Vagina (tissue), 2 donors: ENCODE results near the gene GSTO1. TPM values are rescaled to one million over a fixed set of nuclear protein-coding genes. Genes with fewer than 3 reads are reported as not detected.

Experiments used
- DNase-seq, 2 donors: peaks; one replicate each; pipeline ENCODE4 v3.0.0-alpha.2; 2017; ENCODE audit errors: extremely low spot score in 2 of 2
- H3K27ac ChIP-seq: fragments of 200-600 bp; sonication (generic); one replicate; pipeline ENCODE4 v1.5.1; 2019
- H3K27me3 ChIP-seq: fragments of 200-600 bp; sonication (generic); one replicate; pipeline ENCODE4 v1.5.1; 2019
- H3K36me3 ChIP-seq, 2 donors: fragments of 200-600 bp; sonication (generic); one replicate each; pipeline ENCODE4 v1.5.1; 2017 to 2019
- H3K4me1 ChIP-seq: fragments of 200-600 bp; sonication (generic); one replicate; pipeline ENCODE4 v1.5.1; 2019
- H3K4me3 ChIP-seq, 2 donors: fragments of 200-600 bp; sonication (generic); 1 replicate in 1 of 2; 2 replicates in 1 of 2; pipeline ENCODE4 v1.5.1; 2016 to 2019
- H3K9me3 ChIP-seq: fragments of 200-600 bp; sonication (generic); one replicate; pipeline ENCODE4 v1.5.1; 2019
- POLR2A ChIP-seq, 2 donors: fragments of 450-650 bp; IDR thresholded peaks; one replicate each; pipeline ENCODE4 v1.6.1; 2017; ENCODE audit warnings: antibody characterized with exemption in 2 of 2, mild to moderate bottlenecking in 2 of 2, moderate library complexity in 2 of 2
- POLR2AphosphoS5 ChIP-seq, 2 donors: sonication (generic); formaldehyde crosslinking; IDR thresholded peaks; one replicate each; pipeline ENCODE4 v1.9.0; 2017; ENCODE audit warnings: antibody characterized with exemption in 2 of 2, mild to moderate bottlenecking in 2 of 2, low read depth in 1 of 2; ENCODE audit not compliant: insufficient read depth in 1 of 2
- intact Hi-C: fragments of 100-400 bp; cut with DNase I; formaldehyde crosslinking; loops from one replicate; pipeline ENCODE4 v1.15.1; 2023
- total RNA-seq: library from RNA; depleted of rRNA; stranded (reverse); fragments of >200 nt; gene quantifications from one replicate; pipeline ENCODE4 v1.2.3, GENCODE V29; 2016
- TF ChIP-seq, protein P1 (sequence below), 3 experiments: fragments of 450-650 bp in 2 of 3; fragments of 200-600 bp in 1 of 3; sonication (generic) in 1 of 3; IDR thresholded peaks; one replicate each; pipeline ENCODE4 v1.5.1; 2017 to 2019; ENCODE audit warnings: antibody characterized with exemption in 3 of 3, mild to moderate bottlenecking in 2 of 3, moderate library complexity in 2 of 3

Gene GSTO1
- total RNA-seq, 1 donor from 2014 or later: 69.5 TPM

DNA sequence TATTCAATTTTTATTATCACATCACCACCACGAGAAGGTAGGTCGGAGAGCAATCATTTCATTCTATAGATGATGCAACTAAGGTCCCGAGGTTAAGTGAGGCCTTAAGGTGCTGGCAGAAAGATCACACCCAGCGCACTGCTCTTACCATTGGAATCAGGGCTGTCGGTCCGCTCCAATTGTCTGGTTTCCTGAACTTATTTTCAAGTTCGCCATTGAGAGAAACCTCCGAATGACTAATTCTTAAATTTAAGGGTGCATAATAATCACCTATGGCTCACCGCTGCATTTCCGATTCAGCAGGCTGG is 13.7 kb downstream of the GSTO1 start:
- peak overlapping the region; percentile 72 to 86 for H3K4me3 ChIP-seq
- no peaks in the 10 kb centered on the region for H3K27me3 ChIP-seq
- intact Hi-C loops: no loop called here
- peaks cover 12% of the 10 kb centered on the region for H3K4me1 ChIP-seq
- no peak for TF ChIP-seq POLR2A (IDR thresholded peaks at IDR 0.05)
- TF ChIP-seq POLR2AphosphoS5 (IDR thresholded peaks at IDR 0.05; ENCODE audit: insufficient read depth in 1 of 2, low read depth in 1 of 2): no peak
- TF ChIP-seq, protein P1, sequence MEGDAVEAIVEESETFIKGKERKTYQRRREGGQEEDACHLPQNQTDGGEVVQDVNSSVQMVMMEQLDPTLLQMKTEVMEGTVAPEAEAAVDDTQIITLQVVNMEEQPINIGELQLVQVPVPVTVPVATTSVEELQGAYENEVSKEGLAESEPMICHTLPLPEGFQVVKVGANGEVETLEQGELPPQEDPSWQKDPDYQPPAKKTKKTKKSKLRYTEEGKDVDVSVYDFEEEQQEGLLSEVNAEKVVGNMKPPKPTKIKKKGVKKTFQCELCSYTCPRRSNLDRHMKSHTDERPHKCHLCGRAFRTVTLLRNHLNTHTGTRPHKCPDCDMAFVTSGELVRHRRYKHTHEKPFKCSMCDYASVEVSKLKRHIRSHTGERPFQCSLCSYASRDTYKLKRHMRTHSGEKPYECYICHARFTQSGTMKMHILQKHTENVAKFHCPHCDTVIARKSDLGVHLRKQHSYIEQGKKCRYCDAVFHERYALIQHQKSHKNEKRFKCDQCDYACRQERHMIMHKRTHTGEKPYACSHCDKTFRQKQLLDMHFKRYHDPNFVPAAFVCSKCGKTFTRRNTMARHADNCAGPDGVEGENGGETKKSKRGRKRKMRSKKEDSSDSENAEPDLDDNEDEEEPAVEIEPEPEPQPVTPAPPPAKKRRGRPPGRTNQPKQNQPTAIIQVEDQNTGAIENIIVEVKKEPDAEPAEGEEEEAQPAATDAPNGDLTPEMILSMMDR (IDR thresholded peaks at IDR 0.05): no peak
- no peaks in the 10 kb centered on the region for H3K9me3 ChIP-seq
- H3K27ac ChIP-seq: peak overlapping the region; percentile 75
- peaks cover 0 to 45% of the 10 kb centered on the region in 2 donors for H3K36me3 ChIP-seq
- DNase-seq: no peak

DNA sequence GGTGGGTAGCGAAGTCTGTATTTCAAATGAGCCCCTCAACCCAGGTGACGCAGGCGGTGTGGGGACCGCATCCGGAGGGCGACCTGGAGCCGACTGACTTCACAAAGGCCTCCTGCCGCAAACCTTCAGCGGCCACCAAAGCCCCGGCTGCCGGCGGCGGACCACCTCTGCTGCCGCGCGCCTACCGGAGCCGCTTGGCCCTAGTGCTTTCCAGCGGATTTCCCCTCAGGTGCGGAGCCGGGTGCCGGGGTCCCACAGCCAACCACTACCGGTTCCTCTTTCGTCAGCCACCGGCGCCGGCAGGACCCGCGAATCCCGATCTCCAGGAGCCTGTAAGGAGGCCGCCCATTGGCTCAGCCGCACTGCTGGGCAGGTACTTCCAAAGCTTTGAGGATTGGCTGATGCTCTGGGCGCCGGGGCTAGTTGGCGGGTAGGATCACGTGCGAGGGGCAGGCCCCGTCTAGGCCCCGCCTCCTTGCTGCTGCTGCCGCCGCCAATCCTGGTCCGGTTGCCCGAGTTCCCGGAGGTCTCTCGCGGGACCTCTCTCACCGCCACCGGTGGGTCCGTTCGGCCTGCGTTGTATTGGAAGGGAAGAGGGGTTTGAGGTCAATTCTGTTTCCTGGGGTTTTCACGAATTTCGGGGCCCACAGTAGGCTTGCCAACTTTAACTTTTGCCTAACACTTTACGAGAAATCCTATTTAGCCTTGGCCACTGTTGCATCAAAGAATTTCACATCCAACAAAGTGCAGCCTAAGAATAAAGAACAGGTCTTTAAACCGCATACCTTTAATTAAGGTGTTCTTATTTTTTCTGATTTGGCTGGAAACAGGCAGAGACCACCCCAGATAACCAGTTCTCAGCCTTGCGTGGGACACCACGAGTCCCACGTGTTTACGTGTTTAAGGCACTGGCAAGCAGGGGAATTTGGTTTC is 14.3 kb downstream of the GSTO1 start, which contains the start of gene GSTO2:
Gene GSTO2, plus strand, starts transcription at position 472 of the 933 bp plus-strand sequence. CDS start 5,732 bp downstream, outside the sequence.
- H3K4me3 ChIP-seq: peak within 1 kb of the TSS; percentile 72 to 86
- no peaks in the 10 kb centered on the region for H3K27me3 ChIP-seq
- H3K36me3 ChIP-seq: peaks cover 0 to 41% of the 10 kb centered on the region in 2 donors
- H3K4me1 ChIP-seq: peaks cover 12% of the 10 kb centered on the region
- peak; percentile 90 to 91 for TF ChIP-seq POLR2AphosphoS5 (IDR thresholded peaks at IDR 0.05; ENCODE audit: insufficient read depth in 1 of 2, low read depth in 1 of 2)
- peak in 1 of 2 donors; percentile 56 for TF ChIP-seq POLR2A (IDR thresholded peaks at IDR 0.05)
- TF ChIP-seq, protein P1 (IDR thresholded peaks at IDR 0.05): no peak
- no peaks in the 10 kb centered on the region for H3K9me3 ChIP-seq
- peak within 1 kb of the TSS; percentile 75 for H3K27ac ChIP-seq
- intact Hi-C loops: no loop called here
- peak; percentile 99 to 100 for DNase-seq

DNA sequence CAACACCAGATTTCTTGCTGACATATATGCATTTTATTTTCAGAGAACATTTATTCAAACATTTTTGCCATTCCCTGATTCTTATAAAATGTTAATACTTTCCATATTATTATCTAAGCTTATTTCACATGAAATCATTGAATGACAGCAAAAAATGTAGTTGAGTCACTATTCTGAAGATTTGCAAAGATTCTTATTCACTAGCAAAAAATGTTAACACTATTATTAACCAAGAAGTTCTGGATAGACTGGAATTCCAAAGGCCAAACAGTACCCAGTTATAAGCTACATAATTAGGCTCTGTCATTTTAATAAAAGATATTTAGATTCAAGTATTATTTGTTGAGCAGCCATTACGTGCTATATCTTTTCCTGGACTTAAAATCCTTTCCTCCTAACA is 18.6 kb downstream of the GSTO1 start:
- TF ChIP-seq POLR2AphosphoS5 (IDR thresholded peaks at IDR 0.05; ENCODE audit: insufficient read depth in 1 of 2, low read depth in 1 of 2) (no peak), POLR2A (IDR thresholded peaks at IDR 0.05) (no peak)
- TF ChIP-seq, protein P1 (IDR thresholded peaks at IDR 0.05): no peak
- no peak overlapping the region for H3K27ac ChIP-seq
- H3K36me3 ChIP-seq: no peaks in the 10 kb centered on the region
- no peak for DNase-seq
- H3K9me3 ChIP-seq: no peaks in the 10 kb centered on the region
- intact Hi-C loops: no loop called here
- H3K4me1 ChIP-seq: peaks cover 13% of the 10 kb centered on the region
- no peaks in the 10 kb centered on the region for H3K27me3 ChIP-seq
- H3K4me3 ChIP-seq: no peak overlapping the region

DNA sequence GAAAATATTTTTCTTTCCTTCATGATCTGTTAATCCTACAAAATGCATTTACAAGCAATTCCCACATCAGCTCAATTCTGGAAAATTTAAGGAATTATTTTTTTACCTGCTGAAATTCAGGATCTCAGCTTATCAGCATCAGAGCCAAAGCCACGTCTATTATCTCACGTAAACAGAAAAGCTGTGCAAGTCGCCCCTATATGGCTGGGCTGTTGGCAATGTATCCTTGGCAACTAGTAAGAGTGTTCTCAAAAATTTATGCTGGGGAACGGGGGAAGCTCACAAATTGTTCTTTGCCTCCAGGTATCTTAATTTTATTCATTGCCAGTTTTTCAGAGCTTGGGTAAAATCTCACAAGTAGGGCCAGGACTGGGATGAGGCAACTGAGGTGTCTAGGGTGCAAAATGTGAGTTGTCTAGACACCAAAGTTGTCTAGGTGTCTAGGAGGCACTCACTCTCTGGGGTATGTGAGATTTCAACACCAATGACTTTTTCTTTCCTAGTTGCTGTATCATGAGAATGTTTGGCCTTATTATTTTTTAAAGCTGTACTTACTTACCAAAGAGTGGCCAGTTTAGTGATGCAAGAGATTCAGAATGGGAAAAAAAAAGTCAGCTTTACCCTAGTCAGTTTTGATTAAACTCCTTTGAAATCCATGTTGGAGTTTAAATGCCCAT is 19.3 kb downstream of the GSTO1 start:
- intact Hi-C loops: no loop called here
- Histone ChIP-seq H3K36me3 (no peaks in the 10 kb centered on the region), H3K27ac (no peak overlapping the region), H3K9me3 (no peaks in the 10 kb centered on the region), H3K27me3 (no peaks in the 10 kb centered on the region), H3K4me3 (no peak overlapping the region), H3K4me1 (peaks cover 10% of the 10 kb centered on the region)
- TF ChIP-seq POLR2A (IDR thresholded peaks at IDR 0.05) (no peak), POLR2AphosphoS5 (IDR thresholded peaks at IDR 0.05; ENCODE audit: insufficient read depth in 1 of 2, low read depth in 1 of 2) (no peak)
- TF ChIP-seq, protein P1 (IDR thresholded peaks at IDR 0.05): no peak
- DNase-seq: no peak
